DOHH2 (cell line): ENCODE measurements around the gene SNX20.

Experiments used
- H3F3A ChIP-seq: fragments of 200-600 bp; sonication (generic), shearing (Covaris generic); 2 replicates; pipeline ENCODE4 v1.6.0; 2016; ENCODE audit warnings: antibody characterized with exemption, mild to moderate bottlenecking; ENCODE audit not compliant: control insufficient read depth, insufficient read depth
- H3K27ac ChIP-seq: fragments of 200-600 bp; sonication (generic); 2 replicates; pipeline ENCODE4 v1.5.1; 2014; ENCODE audit warnings: low read depth, mild to moderate bottlenecking, low read length, moderate library complexity
- H3K27me3 ChIP-seq: fragments of 200-600 bp; sonication (generic); 2 replicates; pipeline ENCODE4 v1.6.1; 2014; ENCODE audit warnings: mild to moderate bottlenecking, low read length, mixed read lengths; ENCODE audit not compliant: control insufficient read depth
- H3K36me3 ChIP-seq: fragments of 200-600 bp; sonication (generic); 2 replicates; pipeline ENCODE4 v1.6.1; 2014; ENCODE audit warnings: mild to moderate bottlenecking, low read length, moderate library complexity, mixed read lengths; ENCODE audit not compliant: control insufficient read depth
- H3K4me1 ChIP-seq: fragments of 200-600 bp; sonication (generic); 2 replicates; pipeline ENCODE4 v1.6.1; 2014; ENCODE audit warnings: mild to moderate bottlenecking, low read length, mixed read lengths; ENCODE audit not compliant: control insufficient read depth
- H3K4me2 ChIP-seq: fragments of 200-600 bp; sonication (generic); 2 replicates; pipeline ENCODE4 v1.6.0; 2014; ENCODE audit warnings: mild to moderate bottlenecking, low read length, moderate library complexity
- H3K4me3 ChIP-seq: fragments of 200-600 bp; sonication (generic); 2 replicates; pipeline ENCODE4 v1.5.1; 2014; ENCODE audit warnings: mild to moderate bottlenecking, low read length, mixed read lengths
- H3K79me2 ChIP-seq: fragments of 200-600 bp; sonication (generic); 2 replicates; pipeline ENCODE4 v1.6.1; 2014; ENCODE audit warnings: mild to moderate bottlenecking, low read length, mixed read lengths; ENCODE audit not compliant: control insufficient read depth
- H3K9me2 ChIP-seq: fragments of 200-600 bp; sonication (generic); replicated peaks from 2 replicates; pipeline ENCODE4 v1.6.1; 2014; ENCODE audit warnings: mild to moderate bottlenecking, low read length, mixed read lengths; ENCODE audit not compliant: control insufficient read depth
- H3K9me3 ChIP-seq: fragments of 200-600 bp; sonication (generic); 2 replicates; pipeline ENCODE4 v1.6.1; 2014; ENCODE audit warnings: antibody characterized with exemption, low read length, mixed read lengths; ENCODE audit not compliant: control insufficient read depth, insufficient read depth
- H4K20me1 ChIP-seq: fragments of 200-600 bp; sonication (generic); 2 replicates; pipeline ENCODE4 v1.6.0; 2014; ENCODE audit warnings: low read depth, mild to moderate bottlenecking, antibody characterized with exemption, low read length, moderate library complexity; ENCODE audit not compliant: control insufficient read depth, insufficient read depth
- EZH2phosphoT487 ChIP-seq: fragments of 200-600 bp; sonication (generic); IDR thresholded peaks from 2 replicates; pipeline ENCODE4 v1.6.1; 2017; ENCODE audit warnings: borderline replicate concordance, mild to moderate bottlenecking, antibody characterized with exemption, low read length, moderate library complexity, mixed read lengths
- TF ChIP-seq, protein P1 (sequence below): fragments of 200-600 bp; sonication (generic); IDR thresholded peaks from one replicate; pipeline ENCODE4 v1.5.1; 2014; ENCODE audit warnings: antibody characterized with exemption, mild to moderate bottlenecking, low read depth, low read length; ENCODE audit not compliant: poor library complexity, severe bottlenecking

Gene SNX20

DNA sequence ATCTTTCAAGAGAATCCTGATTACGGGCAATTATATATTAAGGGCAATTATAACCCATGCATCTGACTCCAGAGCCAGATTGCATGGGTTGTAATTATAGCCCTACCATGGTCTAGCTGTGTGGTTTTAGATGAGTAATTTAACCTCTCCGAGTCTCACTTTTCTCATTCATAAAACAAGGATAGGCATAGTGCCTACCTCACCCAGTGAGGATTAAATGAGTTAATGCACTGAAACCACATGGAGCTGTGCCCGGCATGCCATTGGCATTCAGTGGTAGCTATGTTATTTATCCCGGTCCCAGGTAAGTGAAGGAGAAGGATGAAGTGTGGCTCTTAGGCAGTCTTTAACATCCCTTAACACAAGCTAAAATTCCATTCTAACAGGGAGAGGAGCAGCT lies 6.3 kb downstream of the SNX20 start:
- no peaks in the 10 kb centered on the region for H4K20me1 ChIP-seq
- H3K4me3 ChIP-seq = no peak overlapping the region
- H3K9me3 ChIP-seq = peaks cover 22% of the 10 kb centered on the region
- H3F3A ChIP-seq = no peaks in the 10 kb centered on the region
- no peak for TF ChIP-seq EZH2phosphoT487
- TF ChIP-seq, protein P1, sequence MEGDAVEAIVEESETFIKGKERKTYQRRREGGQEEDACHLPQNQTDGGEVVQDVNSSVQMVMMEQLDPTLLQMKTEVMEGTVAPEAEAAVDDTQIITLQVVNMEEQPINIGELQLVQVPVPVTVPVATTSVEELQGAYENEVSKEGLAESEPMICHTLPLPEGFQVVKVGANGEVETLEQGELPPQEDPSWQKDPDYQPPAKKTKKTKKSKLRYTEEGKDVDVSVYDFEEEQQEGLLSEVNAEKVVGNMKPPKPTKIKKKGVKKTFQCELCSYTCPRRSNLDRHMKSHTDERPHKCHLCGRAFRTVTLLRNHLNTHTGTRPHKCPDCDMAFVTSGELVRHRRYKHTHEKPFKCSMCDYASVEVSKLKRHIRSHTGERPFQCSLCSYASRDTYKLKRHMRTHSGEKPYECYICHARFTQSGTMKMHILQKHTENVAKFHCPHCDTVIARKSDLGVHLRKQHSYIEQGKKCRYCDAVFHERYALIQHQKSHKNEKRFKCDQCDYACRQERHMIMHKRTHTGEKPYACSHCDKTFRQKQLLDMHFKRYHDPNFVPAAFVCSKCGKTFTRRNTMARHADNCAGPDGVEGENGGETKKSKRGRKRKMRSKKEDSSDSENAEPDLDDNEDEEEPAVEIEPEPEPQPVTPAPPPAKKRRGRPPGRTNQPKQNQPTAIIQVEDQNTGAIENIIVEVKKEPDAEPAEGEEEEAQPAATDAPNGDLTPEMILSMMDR = no peak
- no peaks in the 10 kb centered on the region for H3K4me1 ChIP-seq
- H3K27me3 ChIP-seq = no peaks in the 10 kb centered on the region
- no peaks in the 10 kb centered on the region for H3K36me3 ChIP-seq
- H3K9me2 ChIP-seq = no peaks in the 10 kb centered on the region
- no peaks in the 10 kb centered on the region for H3K79me2 ChIP-seq
- no peak overlapping the region for H3K4me2 ChIP-seq
- no peak overlapping the region for H3K27ac ChIP-seq

DNA sequence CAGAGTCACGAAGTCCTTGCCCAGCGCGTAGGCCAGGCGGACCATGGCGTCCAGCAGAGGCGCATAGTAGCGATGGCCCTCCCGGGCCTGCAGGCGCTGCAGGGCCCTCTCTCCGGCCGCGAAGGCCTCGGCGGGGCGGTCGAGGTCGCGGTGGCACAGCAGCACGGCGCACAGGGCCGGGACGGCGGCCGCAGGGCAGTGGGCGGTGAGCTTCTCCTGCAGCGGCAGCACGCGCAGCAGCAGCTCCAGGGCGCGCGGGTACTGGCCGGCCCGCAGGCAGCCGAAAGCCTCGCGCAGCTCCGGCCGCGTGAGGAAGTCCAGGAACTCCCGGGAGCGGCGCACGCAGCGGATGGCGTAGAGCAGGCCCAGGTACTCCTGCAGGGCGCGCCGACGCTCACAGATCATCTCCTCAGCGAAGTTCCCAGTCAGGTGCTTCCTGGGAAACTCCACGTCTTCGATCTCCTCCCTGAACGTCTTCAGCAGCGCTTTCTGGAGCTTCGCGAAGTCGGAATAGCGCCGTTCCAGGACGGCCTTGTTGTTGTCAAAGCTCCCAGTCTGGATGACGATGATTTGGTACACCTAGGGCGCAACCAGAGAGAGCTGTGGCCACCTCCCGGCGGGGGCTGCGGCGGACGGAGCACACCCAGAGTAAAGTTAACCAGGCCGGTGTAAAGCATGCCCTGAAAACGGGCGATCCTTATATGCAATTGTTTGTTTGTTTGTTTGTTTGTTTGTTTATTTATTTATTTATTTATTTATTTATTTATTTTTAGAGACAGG lies 7.4 kb downstream of the SNX20 start:
- no peaks in the 10 kb centered on the region for H3K79me2 ChIP-seq
- H3K4me3 ChIP-seq = no peak overlapping the region
- TF ChIP-seq, protein P1 = no peak
- no peak for TF ChIP-seq EZH2phosphoT487
- no peaks in the 10 kb centered on the region for H3K4me1 ChIP-seq
- no peaks in the 10 kb centered on the region for H3K9me2 ChIP-seq
- H4K20me1 ChIP-seq = no peaks in the 10 kb centered on the region
- H3K9me3 ChIP-seq = peaks cover 22% of the 10 kb centered on the region
- no peak overlapping the region for H3K27ac ChIP-seq
- no peaks in the 10 kb centered on the region for H3K27me3 ChIP-seq
- H3K36me3 ChIP-seq = no peaks in the 10 kb centered on the region
- no peak overlapping the region for H3K4me2 ChIP-seq
- no peaks in the 10 kb centered on the region for H3F3A ChIP-seq

DNA sequence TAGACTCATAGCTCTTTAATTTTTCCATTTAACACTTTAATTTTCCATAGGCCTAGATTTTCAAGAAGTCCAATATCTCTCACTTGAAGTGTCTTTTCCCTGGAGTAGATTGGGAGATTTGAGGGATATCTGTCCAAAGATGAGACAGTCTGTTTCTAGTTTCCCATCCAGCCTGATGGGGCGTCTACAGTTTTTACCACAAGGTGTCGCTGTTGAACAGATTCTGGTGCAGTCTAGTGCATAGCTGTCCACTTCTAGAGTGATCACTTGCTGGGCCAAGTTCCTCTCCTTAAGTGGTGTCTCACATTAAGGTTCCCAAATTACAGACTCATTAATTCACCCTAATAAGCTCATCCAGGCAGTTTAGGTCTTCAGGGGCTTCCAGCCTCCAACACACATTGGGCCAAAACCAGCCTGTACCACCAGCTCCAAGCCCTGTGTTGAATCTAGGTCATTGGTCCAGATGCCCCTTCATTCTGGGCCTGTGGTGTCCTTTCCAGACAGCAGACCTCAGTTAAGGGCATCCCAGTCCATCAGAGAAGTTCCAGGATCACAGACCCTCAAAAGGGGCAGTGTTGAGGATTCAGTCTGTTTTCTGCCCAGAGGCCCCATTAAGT lies 9.4 kb downstream of the SNX20 start:
- no peak for TF ChIP-seq EZH2phosphoT487
- TF ChIP-seq, protein P1 = peak; percentile 81
- Histone ChIP-seq H3K36me3 (no peaks in the 10 kb centered on the region), H4K20me1 (no peaks in the 10 kb centered on the region), H3K27me3 (no peaks in the 10 kb centered on the region), H3K79me2 (no peaks in the 10 kb centered on the region), H3K27ac (no peak overlapping the region), H3K4me2 (no peak overlapping the region), H3F3A (no peaks in the 10 kb centered on the region), H3K9me2 (no peaks in the 10 kb centered on the region), H3K4me1 (no peaks in the 10 kb centered on the region), H3K9me3 (peaks cover 22% of the 10 kb centered on the region), H3K4me3 (no peak overlapping the region)
